SK-N-SH (cell line): ENCODE results near the gene P2RY6. TPM values are rescaled to one million over a fixed set of nuclear protein-coding genes. Genes with fewer than 3 reads are reported as not detected.

Experiments
- CTCF ChIA-PET: fragments of 300-600, 350-600 bp; formaldehyde crosslinking; extraction: SDS; loops from one replicate; lab custom pipeline; 2021; lab: Yijun Ruan, JAX
- POLR2A ChIA-PET: fragments of 350-600 bp; sonication (Branson Sonifier 250); formaldehyde crosslinking; extraction: SDS; loops from one replicate; lab custom pipeline; 2020; ENCODE audit warnings: antibody characterized with exemption, inconsistent platforms; lab: Yijun Ruan, JAX
- DNase-seq: peaks from one replicate; pipeline ENCODE4 v3.0.0; 2012
- H2AFZ ChIP-seq: fragments of 200-600 bp; sonication (generic); 2 replicates; pipeline ENCODE4 v1.8.1; 2016; ENCODE audit warnings: antibody characterized with exemption, mild to moderate bottlenecking, low read depth
- H3F3A ChIP-seq: fragments of 200-600 bp; sonication (generic); replicated peaks from 2 replicates; pipeline ENCODE3; 2016; ENCODE audit warnings: antibody characterized with exemption, mild to moderate bottlenecking; ENCODE audit not compliant: insufficient read depth
- H3K27ac ChIP-seq, 2 experiments: fragments of 200-500 bp in 1 of 2; fragments of 200-600 bp in 1 of 2; sonication (Bioruptor generic) in 1 of 2; sonication (generic), shearing (Covaris generic) in 1 of 2; 2 replicates each; pipeline versions ENCODE4 v1.5.1 to v1.6.1; 2014 to 2016; ENCODE audit warnings: low read depth in 2 of 2, inconsistent platforms in 1 of 2, low read length in 1 of 2, mild to moderate bottlenecking in 1 of 2, mixed read lengths in 1 of 2
- H3K27me3 ChIP-seq: fragments of 200-600 bp; sonication (generic), shearing (Covaris generic); 2 replicates; pipeline ENCODE4 v1.6.1; 2016; ENCODE audit warnings: mixed run types; ENCODE audit not compliant: insufficient read depth
- H3K36me3 ChIP-seq, 2 experiments: fragments of 200-500 bp in 1 of 2; fragments of 200-600 bp in 1 of 2; sonication (Bioruptor generic) in 1 of 2; sonication (generic) in 1 of 2; replicated peaks in 1 of 2; 2 replicates each; pipeline versions ENCODE3 to v1.5.1; 2014 to 2016; ENCODE audit warnings: low read length in 1 of 2, mild to moderate bottlenecking in 1 of 2; ENCODE audit not compliant: insufficient read depth in 2 of 2, control insufficient read depth in 1 of 2
- H3K4me1 ChIP-seq, 2 experiments: fragments of 200-500 bp in 1 of 2; fragments of 200-600 bp in 1 of 2; sonication (Bioruptor generic) in 1 of 2; sonication (generic), shearing (Covaris generic) in 1 of 2; 2 replicates each; pipeline versions ENCODE4 v1.5.1 to v1.6.1; 2014 to 2016; ENCODE audit warnings: low read depth in 1 of 2, low read length in 1 of 2, mixed run types in 1 of 2; ENCODE audit not compliant: insufficient read depth in 2 of 2, control insufficient read depth in 1 of 2
- H3K4me2 ChIP-seq: fragments of 200-600 bp; sonication (generic), shearing (Covaris generic); 2 replicates; pipeline ENCODE4 v1.6.1; 2017; ENCODE audit warnings: mixed run types
- H3K4me3 ChIP-seq, 2 experiments: fragments of 200-500 bp in 1 of 2; fragments of 200-600 bp in 1 of 2; sonication (Bioruptor generic) in 1 of 2; sonication (generic), shearing (Covaris generic) in 1 of 2; 2 replicates each; pipeline versions ENCODE4 v1.5.1 to v1.8.1; 2014 to 2016; ENCODE audit warnings: low read depth in 2 of 2, inconsistent platforms in 1 of 2, low read length in 1 of 2, mild to moderate bottlenecking in 1 of 2, mixed read lengths in 1 of 2, moderate library complexity in 1 of 2
- H3K79me2 ChIP-seq: fragments of 200-600 bp; sonication (generic); 2 replicates; pipeline ENCODE4 v1.8.1; 2017; ENCODE audit warnings: mild to moderate bottlenecking; ENCODE audit not compliant: insufficient read depth
- H3K9ac ChIP-seq: fragments of 200-600 bp; sonication (generic); 2 replicates; pipeline ENCODE4 v1.6.1; 2017; ENCODE audit warnings: mixed run types
- H3K9me2 ChIP-seq: fragments of 200-600 bp; sonication (generic); 2 replicates; pipeline ENCODE4 v1.6.1; 2017; ENCODE audit warnings: mixed run types
- H3K9me3 ChIP-seq: fragments of 200-600 bp; sonication (generic); 2 replicates; pipeline ENCODE4 v1.6.1; 2017; ENCODE audit warnings: mixed run types, mild to moderate bottlenecking, moderate library complexity
- H4K20me1 ChIP-seq: fragments of 200-600 bp; sonication (generic); 2 replicates; pipeline ENCODE4 v1.6.1; 2017; ENCODE audit warnings: mild to moderate bottlenecking, mixed run types; ENCODE audit not compliant: insufficient read depth
- CHD2 ChIP-seq: fragments of 150-350 bp; IDR thresholded peaks from 2 replicates; pipeline ENCODE4 v1.6.1; 2018; ENCODE audit warnings: low read length; ENCODE audit not compliant: partially characterized antibody
- CTCF ChIP-seq: fragments of 200-600 bp; sonication (generic); IDR thresholded peaks from 2 replicates; pipeline ENCODE4 v1.6.1; 2017; ENCODE audit warnings: antibody characterized with exemption, mild to moderate bottlenecking, moderate library complexity
- ELF1 ChIP-seq: IDR thresholded peaks from 2 replicates; pipeline ENCODE4 v1.4.0; 2012
- EP300 ChIP-seq, 2 experiments: IDR thresholded peaks; 2 replicates each; pipeline versions ENCODE4 v1.4.0 to v1.6.1; 2012; ENCODE audit warnings: borderline replicate concordance in 1 of 2, low read depth in 1 of 2, low read length in 1 of 2
- EZH2phosphoT487 ChIP-seq: fragments of 200-600 bp; sonication (generic); IDR thresholded peaks from 2 replicates; pipeline ENCODE4 v1.6.1; 2017; ENCODE audit warnings: low read depth, mixed run types, mild to moderate bottlenecking, antibody characterized with exemption, moderate library complexity, borderline replicate concordance
- FOSL2 ChIP-seq: IDR thresholded peaks from 2 replicates; pipeline ENCODE4 v1.4.0; 2012; ENCODE audit warnings: low read depth, mild to moderate bottlenecking, moderate library complexity, borderline replicate concordance
- FOXJ3 ChIP-seq: sonication (generic); formaldehyde crosslinking; IDR thresholded peaks from 2 replicates; pipeline ENCODE4 v1.5.1; 2020; ENCODE audit warnings: mild to moderate bottlenecking, missing genetic modification reagents
- GATA2 ChIP-seq: sonication (generic); formaldehyde crosslinking; IDR thresholded peaks from 2 replicates; pipeline ENCODE4 v1.5.0; 2020; ENCODE audit warnings: mild to moderate bottlenecking, missing genetic modification reagents
- JUND ChIP-seq: IDR thresholded peaks from 2 replicates; pipeline ENCODE4 v1.4.0; 2012
- MAX ChIP-seq: IDR thresholded peaks from 2 replicates; pipeline ENCODE4 v1.4.0; 2012; ENCODE audit warnings: low read depth
- MXI1 ChIP-seq: IDR thresholded peaks from 2 replicates; pipeline ENCODE4 v1.6.1; 2012; ENCODE audit warnings: mild to moderate bottlenecking, low read depth, low read length, improper control_type of control experiment
- NFIC ChIP-seq: IDR thresholded peaks from 2 replicates; pipeline ENCODE4 v1.4.0; 2012; ENCODE audit warnings: borderline replicate concordance
- PBX3 ChIP-seq: IDR thresholded peaks from 2 replicates; pipeline ENCODE4; 2012
- POLR2AphosphoS5 ChIP-seq: IDR thresholded peaks from 2 replicates; pipeline ENCODE4 v1.6.1; 2012; ENCODE audit warnings: low read depth, low read length
- RCOR1 ChIP-seq: fragments of 150-350 bp; IDR thresholded peaks from 2 replicates; pipeline ENCODE4 v1.6.1; 2017; ENCODE audit warnings: antibody characterized with exemption, low read length
- RFX5 ChIP-seq: IDR thresholded peaks from 2 replicates; pipeline ENCODE4 v1.6.1; 2012; ENCODE audit warnings: mild to moderate bottlenecking, improper control_type of control experiment, low read length
- SIN3A ChIP-seq: IDR thresholded peaks from 2 replicates; pipeline ENCODE4 v1.6.1; 2012; ENCODE audit warnings: low read depth, mild to moderate bottlenecking, low read length, moderate library complexity, borderline replicate concordance
- SMC3 ChIP-seq: IDR thresholded peaks from 2 replicates; pipeline ENCODE4 v1.6.1; 2012; ENCODE audit warnings: low read depth, low read length, improper control_type of control experiment
- TEAD4 ChIP-seq: IDR thresholded peaks from 2 replicates; pipeline ENCODE4 v1.4.0; 2012; ENCODE audit warnings: mild to moderate bottlenecking, borderline replicate concordance; ENCODE audit not compliant: insufficient read depth
- USF1 ChIP-seq: IDR thresholded peaks from 2 replicates; pipeline ENCODE4 v1.4.0; 2012; ENCODE audit warnings: low read depth, borderline replicate concordance
- WGBS: methylation state at CpG from one replicate; pipeline ENCODE4 v1.1.6; 2017; ENCODE audit warnings: low lambda C conversion rate; 5-methylcytosine and 5-hydroxymethylcytosine counted together
- polyA plus RNA-seq, 3 experiments: library from polyadenylated mRNA; depleted of rRNA; stranded (reverse); fragments of >200 nt; gene quantifications; 2 replicates each; pipeline ENCODE4 v1.2.3, GENCODE V29; 2012

P2RY6 gene
- polyA plus RNA-seq, 1 of the 3 experiments (the other 2 are of a cell fraction) = 0.15 TPM

- Histone ChIP-seq H3F3A (peaks cover 6% of the 10 kb centered on the region), H4K20me1 (peaks cover 65% of the 10 kb centered on the region), H3K9me2 (no peaks in the 10 kb centered on the region)
- no peak for TF ChIP-seq PBX3
- no peak for TF ChIP-seq RCOR1
- no peak for TF ChIP-seq MXI1
- no peak for TF ChIP-seq CHD2
- no peak for TF ChIP-seq TEAD4
- TF ChIP-seq RFX5 = no peak
- no peak for TF ChIP-seq SIN3A
- TF ChIP-seq GATA2 (CRISPR knock-in tag) = no peak
- no peak for TF ChIP-seq CTCF
- TF ChIP-seq SMC3 = no peak
- TF ChIP-seq MAX = no peak
- no peak for TF ChIP-seq NFIC
- TF ChIP-seq, all 33 proteins: peak for 0
- H3K4me3 ChIP-seq = peak overlapping the region; percentile 76 to 86; a peak in 3 of 4 replicates
- 87% methylated on average over 3 of the region's 22 CpGs for WGBS
- ChIA-PET POLR2A (no interaction called here), CTCF (interaction anchor here (7.7 to 17.6 kb wide), 4 partner anchors 13 to 40 kb away, joined by 94 to 395 read pairs (median 191); no protein-coding TSS in a partner anchor)
- H3K9me3 ChIP-seq = no peaks in the 10 kb centered on the region
- H3K36me3 ChIP-seq = peaks cover 0 to 15% of the 10 kb centered on the region in 2 experiments
- peaks cover 63 to 74% of the 10 kb centered on the region in 2 experiments for H3K4me1 ChIP-seq
- H2AFZ ChIP-seq = no peak overlapping the region
- peak overlapping the region; percentile 99 for H3K4me2 ChIP-seq
- DNase-seq = no peak
- no peak overlapping the region; a peak in 1 of 4 replicates for H3K27ac ChIP-seq
- H3K9ac ChIP-seq = 0 out of 2 replicates have a peak overlapping the region, but pooled peaks have one; percentile 61
- no peaks in the 10 kb centered on the region for H3K27me3 ChIP-seq
- H3K79me2 ChIP-seq = peaks cover 81% of the 10 kb centered on the region
These were observed 38.7 kb downstream of the P2RY6 start for GRCh38 chr11:73310661-73311393.

- DNase-seq = no peak
- peaks cover 68 to 75% of the 10 kb centered on the region in 2 experiments for H3K4me1 ChIP-seq
- H3K27ac ChIP-seq = peak overlapping the region in 1 of 2 experiments; percentile 14; a peak in 1 of 4 replicates
- H3K9ac ChIP-seq = peak overlapping the region; percentile 61; the same call in 1 of the 2 replicates
- peak overlapping the region; percentile 38 to 86 for H3K4me3 ChIP-seq
- POLR2A ChIA-PET = no interaction called here
- no peaks in the 10 kb centered on the region for H3K9me3 ChIP-seq
- no peaks in the 10 kb centered on the region for H3K27me3 ChIP-seq
- peaks cover 6% of the 10 kb centered on the region for H3F3A ChIP-seq
- CTCF ChIA-PET = interaction anchor here (7.7 to 17.6 kb wide), 4 partner anchors 12 to 39 kb away, joined by 94 to 395 read pairs (median 191); no protein-coding TSS in a partner anchor
- H3K36me3 ChIP-seq = peaks cover 0 to 15% of the 10 kb centered on the region in 2 experiments
- H3K4me2 ChIP-seq = peak overlapping the region; percentile 99
- peaks cover 87% of the 10 kb centered on the region for H3K79me2 ChIP-seq
- H3K9me2 ChIP-seq = no peaks in the 10 kb centered on the region
- 93% methylated on average over 9 of the region's 18 CpGs for WGBS
- H4K20me1 ChIP-seq = peaks cover 71% of the 10 kb centered on the region
- no peak overlapping the region for H2AFZ ChIP-seq
- TF ChIP-seq RFX5 (no peak), USF1 (no peak), JUND (no peak), SMC3 (no peak), ELF1 (no peak), EZH2phosphoT487 (no peak), FOSL2 (no peak), EP300 (IDR thresholded peaks at IDR 0.05; ENCODE audit: borderline replicate concordance in 1 of 2, low read depth in 1 of 2, low read length in 1 of 2) (no peak), POLR2AphosphoS5 (no peak), FOXJ3 (CRISPR knock-in tag) (no peak)
These were observed 39.3 kb downstream of the P2RY6 start for GRCh38 chr11:73311394-73311869.
